HG03135 (cell line): ENCODE results near the gene PKD2.
"Not testable (repeated sequence)": the region's sequence is repeated elsewhere in the genome, so short reads cannot be mapped to it uniquely, and the experiment has no call there.

Experiments
- ATAC-seq: cut with Tn5 transposase; IDR thresholded peaks from one replicate; pipeline ENCODE4 v1.9.1; 2021; ENCODE audit warnings: mild to moderate bottlenecking, moderate library complexity; ENCODE audit not compliant: unreplicated experiment

The PKD2 gene

DNA sequence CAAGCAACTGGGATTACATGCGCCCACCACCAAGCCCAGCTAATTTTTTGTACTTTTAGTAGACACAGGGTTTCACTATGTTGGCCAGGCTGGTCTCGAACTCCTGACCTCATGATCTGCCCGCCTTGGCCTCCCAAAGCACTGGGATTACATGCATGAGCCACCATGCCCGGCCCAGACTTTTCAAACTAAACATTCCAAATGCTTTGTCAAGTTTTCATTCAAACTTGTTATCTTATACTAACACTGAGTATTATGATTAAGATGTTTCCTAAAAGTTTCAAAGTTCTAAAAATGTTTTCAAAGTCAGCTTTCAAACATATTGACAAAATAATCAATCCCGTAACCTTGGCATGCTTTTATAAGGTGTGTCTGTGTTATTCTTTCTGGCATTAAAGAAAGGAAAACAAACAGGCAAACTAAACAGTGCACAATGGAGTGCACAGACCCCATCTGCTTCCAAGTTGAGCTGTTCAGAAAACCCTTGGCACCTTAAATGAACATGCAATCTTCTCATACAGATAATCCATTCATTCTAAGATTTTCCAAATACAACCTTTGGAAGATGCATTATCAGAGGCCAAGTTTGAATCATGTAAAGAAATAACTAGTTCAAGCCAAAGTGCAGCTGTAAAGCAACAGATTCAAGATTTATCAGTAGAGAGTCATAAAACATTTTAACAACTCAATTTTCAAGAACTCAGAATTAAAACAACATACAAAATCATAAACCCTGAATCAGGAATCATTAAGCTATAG is 101.9 kb downstream of the PKD2 start:
- ATAC-seq, result no peak

DNA sequence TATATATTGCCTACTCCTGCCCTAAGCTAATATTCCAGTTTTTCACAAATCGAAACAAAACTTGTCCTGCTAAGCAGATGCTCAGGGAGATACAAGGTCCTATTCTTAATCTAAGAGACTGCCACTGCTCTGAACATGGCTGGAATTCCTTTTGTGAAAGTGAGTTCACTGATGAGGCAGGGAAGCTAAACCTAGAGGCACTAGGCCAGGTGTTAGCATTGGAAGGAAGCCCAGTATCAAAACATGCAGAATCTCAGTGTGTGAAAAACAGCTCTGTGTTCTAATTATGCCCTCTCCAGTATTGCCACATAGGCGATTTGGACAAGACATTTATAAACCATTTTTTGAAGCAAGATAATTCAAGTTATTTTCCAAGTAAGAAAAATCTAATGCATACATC is 103.4 kb downstream of the PKD2 start:
- no peak for ATAC-seq

DNA sequence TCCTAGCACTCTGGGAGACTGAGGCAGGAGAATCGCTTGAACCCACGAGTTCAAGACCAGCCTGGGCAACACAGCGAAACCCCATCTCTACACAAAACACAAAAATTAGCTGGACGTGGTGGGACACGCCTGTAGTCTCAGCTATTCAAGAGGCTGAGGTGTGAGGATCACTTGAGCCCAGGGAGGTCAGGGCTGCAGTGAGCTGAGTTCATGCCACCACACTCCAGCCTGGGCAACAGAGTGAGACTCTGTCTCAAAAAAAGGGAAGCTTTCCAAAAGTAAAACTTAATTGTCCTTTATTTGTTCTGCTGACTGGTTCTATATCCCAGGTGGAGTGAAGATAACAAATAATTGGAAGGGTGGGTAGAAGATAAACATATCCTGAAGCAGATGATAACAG is 105.4 kb downstream of the PKD2 start:
- no peak for ATAC-seq

DNA sequence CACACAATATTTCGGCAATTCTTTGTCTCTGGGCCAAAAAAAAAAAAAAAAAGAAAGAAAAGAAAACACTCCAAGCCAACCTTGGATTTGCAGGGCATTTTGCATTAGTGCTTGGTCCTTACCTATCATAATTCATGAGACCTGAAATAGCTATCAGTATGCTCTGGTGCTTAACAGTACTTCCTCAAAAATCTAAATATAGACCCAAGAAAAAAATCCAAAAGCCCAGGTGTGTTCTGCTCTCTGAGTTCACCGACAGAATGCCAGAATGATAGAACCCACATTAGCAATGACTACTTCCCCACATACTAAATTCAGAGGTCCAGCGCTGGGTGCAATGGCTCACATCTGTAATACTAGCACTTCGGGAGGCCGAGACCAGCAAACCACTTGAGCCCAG is 108.2 kb downstream of the PKD2 start:
- ATAC-seq, result no peak

DNA sequence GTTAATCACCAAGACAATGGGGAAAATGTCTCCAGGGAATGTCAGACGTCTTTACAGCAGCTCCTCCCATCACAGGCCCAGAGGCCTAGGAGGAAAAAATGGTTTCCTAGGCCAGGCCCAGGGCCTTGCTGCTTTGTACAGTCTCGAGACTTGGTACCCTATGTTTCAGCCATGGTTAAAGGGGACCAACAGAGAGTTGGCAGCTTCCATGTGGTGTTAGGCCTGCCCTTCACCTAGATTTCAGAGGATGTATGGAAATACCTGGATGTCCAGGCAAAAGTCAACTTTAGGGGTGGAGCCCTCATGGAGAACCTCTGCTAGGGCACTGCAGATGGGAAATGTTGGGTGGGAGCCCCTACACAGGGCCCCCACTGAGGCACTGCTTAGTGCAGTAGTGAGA is 112.5 kb downstream of the PKD2 start:
- no peak for ATAC-seq

DNA sequence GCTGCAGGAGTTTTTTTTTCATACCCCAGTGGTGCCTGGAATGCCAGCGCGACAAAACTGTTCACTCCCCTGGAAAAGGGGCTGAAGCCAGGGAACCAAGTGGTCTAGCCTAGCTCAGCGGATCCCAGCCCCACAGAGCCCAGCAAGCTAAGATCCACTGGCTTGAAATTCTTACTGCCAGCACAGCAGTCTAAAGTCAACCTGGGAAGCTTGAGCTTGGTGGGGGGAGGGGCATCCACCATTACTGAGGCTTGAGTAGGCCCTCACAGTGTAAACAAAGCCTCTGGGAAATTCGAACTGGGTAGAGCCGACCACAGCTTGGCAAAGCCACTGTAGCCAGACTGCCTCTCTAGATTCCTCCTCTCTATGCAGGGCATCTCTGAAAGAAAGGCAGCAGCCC is 114.8 kb downstream of the PKD2 start:
- ATAC-seq, result not testable (repeated sequence)
